ENCODE results near the gene NCF1.
"Not testable (repeated sequence)": the region's sequence is repeated elsewhere in the genome, so short reads cannot be mapped to it uniquely, and the experiment has no call there.

The NCF1 gene

GRCh38 chr7:74773760-74774750 lies at the start of gene NCF1:
NCF1 (plus strand) TSS chr7:74774011; CDS start chr7:74774032, 21 bp downstream.
- FAIRE-seq: not testable (repeated sequence)

GRCh38 chr7:74725840-74726239 lies 48.0 kb upstream of the NCF1 start:
- FAIRE-seq: no peak

- no peak for FAIRE-seq
Measured at GRCh38 chr7:74726309-74727101, 47.3 kb upstream of the NCF1 start.

GRCh38 chr7:74728686-74729085 lies 45.1 kb upstream of the NCF1 start:
- FAIRE-seq: not testable (repeated sequence)

- not testable (repeated sequence) for FAIRE-seq
Measured at GRCh38 chr7:74730186-74730585, 43.6 kb upstream of the NCF1 start.

- FAIRE-seq: not testable (repeated sequence)
Measured at GRCh38 chr7:74739974-74740703, 33.7 kb upstream of the NCF1 start.

- FAIRE-seq: not testable (repeated sequence)
Measured at GRCh38 chr7:74743936-74744557, 29.8 kb upstream of the NCF1 start.

GRCh38 chr7:74753921-74754482 lies 19.8 kb upstream of the NCF1 start:
- FAIRE-seq: not testable (repeated sequence)

- not testable (repeated sequence) for FAIRE-seq
Measured at GRCh38 chr7:74756673-74757072, 17.1 kb upstream of the NCF1 start.

GRCh38 chr7:74758268-74758667 lies 15.5 kb upstream of the NCF1 start:
- not testable (repeated sequence) for FAIRE-seq

- not testable (repeated sequence) for FAIRE-seq
Measured at GRCh38 chr7:74758982-74759381, 14.8 kb upstream of the NCF1 start.

- not testable (repeated sequence) for FAIRE-seq
Measured at GRCh38 chr7:74765205-74765918, 8.4 kb upstream of the NCF1 start.

GRCh38 chr7:74766509-74766908 lies 7.3 kb upstream of the NCF1 start:
- not testable (repeated sequence) for FAIRE-seq

- not testable (repeated sequence) for FAIRE-seq
Measured at GRCh38 chr7:74766991-74767390, 6.8 kb upstream of the NCF1 start.

- not testable (repeated sequence) for FAIRE-seq
Measured at GRCh38 chr7:74770062-74770461, 3.7 kb upstream of the NCF1 start.

GRCh38 chr7:74772093-74772492 lies 1.7 kb upstream of the NCF1 start:
- not testable (repeated sequence) for FAIRE-seq

- FAIRE-seq: not testable (repeated sequence)
Measured at GRCh38 chr7:74775111-74775510, 1.3 kb downstream of the NCF1 start.

- not testable (repeated sequence) for FAIRE-seq
Measured at GRCh38 chr7:74779053-74779452, 5.2 kb downstream of the NCF1 start.

GRCh38 chr7:74781746-74782145 lies 7.9 kb downstream of the NCF1 start:
- FAIRE-seq: not testable (repeated sequence)

GRCh38 chr7:74783595-74783994 lies 9.8 kb downstream of the NCF1 start:
- not testable (repeated sequence) for FAIRE-seq

Data from colon (tissue), 2 donors.